Upper lobe of left lung (tissue), 4 donors: ENCODE measurements around the gene RAB20.

ENCODE experiments used
- CTCF ChIP-seq, 6 experiments: fragments of 450-650 bp in 4 of 6; fragments of 200-600 bp in 2 of 6; sonication (generic) in 2 of 6; IDR thresholded peaks; one replicate each; pipeline ENCODE4 v1.5.1; 2016 to 2019; ENCODE audit warnings: antibody characterized with exemption in 6 of 6
- EP300 ChIP-seq, 4 donors: sonication (generic); formaldehyde crosslinking; IDR thresholded peaks; one replicate each; pipeline ENCODE4 v1.5.1; 2017; ENCODE audit warnings: antibody characterized with exemption in 4 of 4, control low read depth in 2 of 4

DNA sequence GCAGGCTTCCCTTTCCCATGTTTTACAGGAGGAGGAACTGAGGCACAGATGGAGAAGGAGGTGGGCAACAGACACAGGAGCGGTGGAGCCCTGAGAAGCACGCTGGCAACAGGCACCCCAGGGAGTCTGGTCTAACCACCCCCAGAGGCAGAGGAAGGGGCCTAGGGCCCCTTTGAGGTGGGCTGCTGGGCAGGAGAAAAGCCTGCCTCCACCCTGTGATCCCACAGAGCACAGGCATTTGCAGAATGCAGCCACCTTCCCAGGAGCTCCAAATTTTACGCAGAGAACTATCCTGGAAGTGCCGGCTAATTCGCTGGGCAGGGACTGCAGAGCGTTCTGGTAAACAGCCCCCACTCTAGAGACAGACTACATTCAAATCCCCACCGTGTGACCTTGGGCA is 30.4 kb downstream of the RAB20 start:
- TF ChIP-seq EP300 (IDR thresholded peaks at IDR 0.05) (no peak), CTCF (IDR thresholded peaks at IDR 0.05) (no peak)
